Transverse colon (tissue), 4 donors: ENCODE measurements around the gene DDT.
"Not testable (repeated sequence)": the region's sequence is repeated elsewhere in the genome, so short reads cannot be mapped to it uniquely, and the experiment has no call there.

ENCODE experiments used
- EP300 ChIP-seq: sonication (generic); formaldehyde crosslinking; IDR thresholded peaks from one replicate; pipeline ENCODE4 v1.6.1; 2017; ENCODE audit warnings: antibody characterized with exemption, low read depth
- POLR2A ChIP-seq: fragments of 450-650 bp; IDR thresholded peaks from one replicate; pipeline ENCODE4 v1.6.1; 2016; ENCODE audit warnings: antibody characterized with exemption, mild to moderate bottlenecking, moderate library complexity
- POLR2AphosphoS5 ChIP-seq, 3 donors: sonication (generic); formaldehyde crosslinking; IDR thresholded peaks; one replicate each; pipeline ENCODE4 v1.6.1; 2016; ENCODE audit warnings: antibody characterized with exemption in 3 of 3
- TF ChIP-seq, protein P1 (sequence below), 5 experiments: fragments of 200-600 bp in 3 of 5; fragments of 450-650 bp in 2 of 5; sonication (generic) in 3 of 5; IDR thresholded peaks; 1 replicate in 2 of 5; 2 replicates in 3 of 5; pipeline ENCODE4 v1.5.1; 2016 to 2017; ENCODE audit warnings: antibody characterized with exemption in 5 of 5, inconsistent platforms in 3 of 5, mild to moderate bottlenecking in 2 of 5, moderate library complexity in 1 of 5

DNA sequence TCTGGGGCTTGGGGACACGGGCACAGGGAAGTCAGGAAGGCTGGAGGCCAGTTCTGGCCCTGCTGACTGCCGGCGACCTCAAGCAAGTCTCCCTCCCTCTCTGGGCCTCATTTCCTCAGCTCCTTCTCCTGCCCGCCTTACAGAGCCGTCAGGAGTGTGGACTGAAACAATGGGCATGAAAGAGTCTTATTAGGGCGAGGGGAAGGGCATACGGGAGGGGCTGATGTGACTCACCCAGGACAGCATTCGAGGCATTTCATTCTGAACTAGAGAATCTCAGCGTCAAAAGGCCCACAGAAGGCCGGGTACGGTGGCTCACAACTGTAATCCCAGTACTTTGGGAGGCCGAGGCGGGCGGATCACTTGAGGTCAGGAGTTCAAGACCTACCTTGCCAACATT is 34.1 kb downstream of the DDT start:
- TF ChIP-seq POLR2AphosphoS5 (IDR thresholded peaks at IDR 0.05); POLR2A; EP300: not testable (repeated sequence)
- TF ChIP-seq, protein P1, sequence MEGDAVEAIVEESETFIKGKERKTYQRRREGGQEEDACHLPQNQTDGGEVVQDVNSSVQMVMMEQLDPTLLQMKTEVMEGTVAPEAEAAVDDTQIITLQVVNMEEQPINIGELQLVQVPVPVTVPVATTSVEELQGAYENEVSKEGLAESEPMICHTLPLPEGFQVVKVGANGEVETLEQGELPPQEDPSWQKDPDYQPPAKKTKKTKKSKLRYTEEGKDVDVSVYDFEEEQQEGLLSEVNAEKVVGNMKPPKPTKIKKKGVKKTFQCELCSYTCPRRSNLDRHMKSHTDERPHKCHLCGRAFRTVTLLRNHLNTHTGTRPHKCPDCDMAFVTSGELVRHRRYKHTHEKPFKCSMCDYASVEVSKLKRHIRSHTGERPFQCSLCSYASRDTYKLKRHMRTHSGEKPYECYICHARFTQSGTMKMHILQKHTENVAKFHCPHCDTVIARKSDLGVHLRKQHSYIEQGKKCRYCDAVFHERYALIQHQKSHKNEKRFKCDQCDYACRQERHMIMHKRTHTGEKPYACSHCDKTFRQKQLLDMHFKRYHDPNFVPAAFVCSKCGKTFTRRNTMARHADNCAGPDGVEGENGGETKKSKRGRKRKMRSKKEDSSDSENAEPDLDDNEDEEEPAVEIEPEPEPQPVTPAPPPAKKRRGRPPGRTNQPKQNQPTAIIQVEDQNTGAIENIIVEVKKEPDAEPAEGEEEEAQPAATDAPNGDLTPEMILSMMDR (IDR thresholded peaks at IDR 0.05): not testable (repeated sequence)
